ENCODE data around the gene MICALL2.

MICALL2 gene

DNA sequence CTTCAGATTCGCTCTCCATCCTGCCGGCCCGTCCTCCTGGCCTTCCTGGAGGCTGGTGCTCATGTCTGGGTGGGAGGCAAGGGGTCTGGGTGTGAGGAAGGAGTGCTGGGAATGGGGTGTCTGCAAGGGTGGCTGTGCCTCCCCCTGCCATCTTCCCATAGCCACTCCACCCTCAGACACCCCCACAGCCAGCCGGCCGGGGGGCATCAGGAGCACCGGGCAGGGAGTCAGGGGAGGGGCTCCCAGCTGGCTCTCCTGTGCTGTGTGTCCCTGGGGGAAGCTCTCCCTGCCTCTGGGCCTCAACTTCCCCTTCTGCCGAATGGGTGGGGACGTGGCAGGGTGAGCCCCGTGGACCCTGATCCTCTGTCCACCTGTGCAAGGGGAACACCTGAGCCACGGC lies 18.6 kb downstream of the MICALL2 start:
- peaks cover 5% of the 10 kb centered on the region for H3K36me3 Mint-ChIP-seq (ENCODE audit: low read depth)
- H3K4me1 Mint-ChIP-seq = peaks cover 5% of the 10 kb centered on the region
- H3K27me3 Mint-ChIP-seq (ENCODE audit: low read depth, poor library complexity) = no peaks in the 10 kb centered on the region
- no peak for DNase-seq
- no peak overlapping the region for H3K27ac Mint-ChIP-seq
- TF ChIP-seq, protein P1, sequence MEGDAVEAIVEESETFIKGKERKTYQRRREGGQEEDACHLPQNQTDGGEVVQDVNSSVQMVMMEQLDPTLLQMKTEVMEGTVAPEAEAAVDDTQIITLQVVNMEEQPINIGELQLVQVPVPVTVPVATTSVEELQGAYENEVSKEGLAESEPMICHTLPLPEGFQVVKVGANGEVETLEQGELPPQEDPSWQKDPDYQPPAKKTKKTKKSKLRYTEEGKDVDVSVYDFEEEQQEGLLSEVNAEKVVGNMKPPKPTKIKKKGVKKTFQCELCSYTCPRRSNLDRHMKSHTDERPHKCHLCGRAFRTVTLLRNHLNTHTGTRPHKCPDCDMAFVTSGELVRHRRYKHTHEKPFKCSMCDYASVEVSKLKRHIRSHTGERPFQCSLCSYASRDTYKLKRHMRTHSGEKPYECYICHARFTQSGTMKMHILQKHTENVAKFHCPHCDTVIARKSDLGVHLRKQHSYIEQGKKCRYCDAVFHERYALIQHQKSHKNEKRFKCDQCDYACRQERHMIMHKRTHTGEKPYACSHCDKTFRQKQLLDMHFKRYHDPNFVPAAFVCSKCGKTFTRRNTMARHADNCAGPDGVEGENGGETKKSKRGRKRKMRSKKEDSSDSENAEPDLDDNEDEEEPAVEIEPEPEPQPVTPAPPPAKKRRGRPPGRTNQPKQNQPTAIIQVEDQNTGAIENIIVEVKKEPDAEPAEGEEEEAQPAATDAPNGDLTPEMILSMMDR (IDR thresholded peaks at IDR 0.05) = no peak
- H3K4me3 Mint-ChIP-seq = no peak overlapping the region
- H3K9me3 Mint-ChIP-seq = no peaks in the 10 kb centered on the region

DNA sequence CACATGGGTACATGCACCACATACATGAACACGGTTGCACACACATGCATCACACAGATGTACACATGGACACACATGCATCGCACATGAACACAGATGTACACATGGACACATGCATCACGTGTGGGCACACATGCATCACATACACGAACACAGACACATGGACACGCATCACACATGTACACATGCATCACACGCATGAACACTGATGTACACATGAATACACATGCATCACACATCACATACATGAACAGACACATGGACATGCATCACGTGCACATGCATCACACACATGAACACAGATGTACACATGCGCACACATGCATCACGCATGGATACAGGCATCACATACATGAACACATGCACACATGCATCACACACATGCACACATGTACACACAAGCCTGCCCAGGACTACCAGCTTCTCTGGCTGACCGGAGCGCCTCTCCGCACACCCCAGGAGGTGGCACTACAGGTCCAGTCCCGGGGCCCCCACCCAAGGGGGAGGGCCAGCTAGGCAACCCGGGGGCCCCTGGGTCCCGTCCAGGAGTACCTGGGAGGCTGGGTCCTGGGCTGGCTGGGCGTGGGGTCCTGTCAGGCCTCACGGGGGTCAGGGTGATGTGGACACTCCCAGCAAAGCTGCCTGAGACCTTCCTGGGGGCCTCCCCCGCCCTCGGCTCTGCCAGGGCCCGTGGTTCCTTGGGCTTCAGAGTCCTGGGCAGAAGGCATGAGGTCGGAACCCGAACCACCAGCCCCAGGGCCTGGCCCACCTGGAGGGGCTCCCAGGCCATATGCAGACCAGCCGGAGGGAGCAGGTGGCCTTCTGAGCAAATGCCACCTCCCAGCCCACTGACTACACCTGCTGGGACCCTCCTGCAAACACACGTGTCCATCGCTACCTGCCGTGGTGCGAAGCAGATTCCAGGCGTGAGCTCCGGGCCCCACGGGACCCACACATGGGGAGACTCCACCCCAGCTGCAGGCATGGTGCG lies 19.6 kb downstream of the MICALL2 start:
- DNase-seq = no peak
- H3K9me3 Mint-ChIP-seq = no peaks in the 10 kb centered on the region
- no peak overlapping the region for H3K27ac Mint-ChIP-seq
- H3K4me1 Mint-ChIP-seq = peaks cover 5% of the 10 kb centered on the region
- TF ChIP-seq, protein P1 (IDR thresholded peaks at IDR 0.05) = no peak
- H3K27me3 Mint-ChIP-seq (ENCODE audit: low read depth, poor library complexity) = no peaks in the 10 kb centered on the region
- H3K36me3 Mint-ChIP-seq (ENCODE audit: low read depth) = peaks cover 5% of the 10 kb centered on the region
- no peak overlapping the region for H3K4me3 Mint-ChIP-seq

DNA sequence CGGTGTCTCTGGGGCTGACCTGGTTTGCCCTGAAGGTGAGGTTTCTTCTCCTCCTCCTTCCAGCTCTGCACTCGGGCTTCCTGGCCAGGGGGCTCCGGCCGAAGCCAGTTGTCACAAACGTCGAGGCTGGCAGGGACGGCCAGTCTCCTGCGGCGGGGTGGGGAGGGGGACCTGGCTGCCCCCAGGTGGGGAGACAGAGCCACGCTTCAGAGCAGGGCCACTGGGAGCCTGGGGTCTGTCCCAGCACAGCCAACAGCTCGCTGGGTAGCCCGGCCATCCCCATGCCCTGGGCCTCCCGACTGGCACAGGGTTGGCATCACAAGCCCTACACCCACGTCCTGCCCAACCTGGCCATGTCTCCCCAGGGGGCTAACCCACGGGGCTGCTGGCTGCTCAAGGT lies 20.4 kb downstream of the MICALL2 start:
- TF ChIP-seq, protein P1 (IDR thresholded peaks at IDR 0.05) = no peak
- Mint-ChIP-seq H3K36me3 (ENCODE audit: low read depth) (peaks cover 5% of the 10 kb centered on the region), H3K4me3 (no peak overlapping the region), H3K9me3 (no peaks in the 10 kb centered on the region), H3K27ac (no peak overlapping the region), H3K27me3 (ENCODE audit: low read depth, poor library complexity) (no peaks in the 10 kb centered on the region), H3K4me1 (peaks cover 5% of the 10 kb centered on the region)
- no peak for DNase-seq

DNA sequence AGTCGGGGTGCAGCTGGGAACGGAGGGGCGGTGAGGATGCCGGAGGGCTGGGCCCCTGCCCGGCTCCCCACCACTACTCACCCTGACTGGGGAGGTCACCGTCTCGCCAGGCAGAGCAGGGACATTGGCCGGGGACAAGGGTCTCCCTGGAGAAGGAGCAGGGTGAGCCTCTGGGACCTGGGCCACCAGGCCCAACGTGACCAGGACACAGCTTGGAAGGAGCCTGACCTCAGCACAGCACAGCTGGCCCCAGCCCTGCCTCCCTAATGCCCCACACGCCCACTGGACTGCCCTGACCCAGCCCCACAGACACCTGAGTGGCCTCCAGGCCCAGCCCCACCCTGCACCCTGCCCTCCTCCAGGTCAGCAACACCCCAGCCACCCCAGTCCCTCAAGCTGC lies 21.1 kb downstream of the MICALL2 start:
- Mint-ChIP-seq H3K27ac (no peak overlapping the region), H3K27me3 (ENCODE audit: low read depth, poor library complexity) (no peaks in the 10 kb centered on the region), H3K36me3 (ENCODE audit: low read depth) (peaks cover under 1% of the 10 kb centered on the region), H3K9me3 (no peaks in the 10 kb centered on the region), H3K4me1 (peaks cover under 1% of the 10 kb centered on the region), H3K4me3 (no peak overlapping the region)
- TF ChIP-seq, protein P1 (IDR thresholded peaks at IDR 0.05) = no peak
- no peak for DNase-seq

DNA sequence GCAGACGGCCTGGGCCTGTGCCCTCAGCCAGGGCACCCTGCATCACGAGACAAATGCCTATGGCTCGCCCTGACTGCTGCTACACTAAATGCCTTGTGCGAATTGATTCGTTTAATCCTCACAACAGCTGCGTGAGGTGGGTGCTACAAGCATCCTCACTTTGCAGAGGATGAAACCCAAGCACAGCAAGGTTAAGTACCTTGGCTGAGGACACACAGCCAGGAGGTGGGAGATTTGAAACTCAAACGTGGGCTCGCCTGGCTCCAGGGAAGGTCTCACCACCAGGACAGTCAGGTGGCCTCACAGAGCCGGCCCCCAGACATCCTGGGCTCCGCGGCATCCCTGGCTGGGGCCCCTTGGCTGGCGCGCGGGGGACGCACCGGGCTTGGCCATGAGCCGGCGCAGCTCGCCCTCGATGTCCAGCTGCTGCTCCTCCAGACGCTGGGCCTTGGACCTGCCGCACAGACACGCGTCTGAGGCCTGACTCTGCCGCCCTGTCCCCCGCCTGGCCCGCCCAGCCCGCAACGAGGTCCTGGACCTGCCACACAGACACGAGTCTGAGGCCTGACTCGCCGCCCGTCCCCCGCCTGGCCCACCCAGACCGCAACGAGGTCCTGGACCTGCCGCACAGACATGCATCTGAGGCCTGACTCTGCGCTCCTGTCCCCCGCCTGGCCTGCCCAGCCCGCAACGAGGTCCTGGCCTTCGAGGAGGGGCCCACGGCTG lies 22.0 kb downstream of the MICALL2 start:
- DNase-seq = no peak
- TF ChIP-seq, protein P1 (IDR thresholded peaks at IDR 0.05) = no peak
- peaks cover 2% of the 10 kb centered on the region for H3K27me3 Mint-ChIP-seq (ENCODE audit: low read depth, poor library complexity)
- H3K9me3 Mint-ChIP-seq = no peaks in the 10 kb centered on the region
- H3K27ac Mint-ChIP-seq = no peak overlapping the region
- no peaks in the 10 kb centered on the region for H3K36me3 Mint-ChIP-seq (ENCODE audit: low read depth)
- H3K4me1 Mint-ChIP-seq = peaks cover 3% of the 10 kb centered on the region
- H3K4me3 Mint-ChIP-seq = no peak overlapping the region
